Stimulated activated naive CD8-positive, alpha-beta T cell treated with anti-CD3 and anti-CD28 coated beads, Interleukin-15, amount 100 ng/mL, for 72 hours (primary cell): ENCODE measurements around the gene TBKBP1.

ENCODE experiments used
- ATAC-seq: fragments of 150-1000 bp; cut with Tn5 transposase; 2 replicates; pipeline ENCODE4 v1.10.0; 2021; ENCODE audit warnings: mild to moderate bottlenecking, moderate library complexity
- DNase-seq, 2 donors: peaks; one replicate each; pipeline ENCODE4 v3.0.0; 2021 to 2022
- H3K27ac Mint-ChIP-seq, 2 donors: one replicate each; pipeline ENCODE4 v1.8.0; 2022; ENCODE audit warnings: mild to moderate bottlenecking in 2 of 2, mixed read lengths in 2 of 2, moderate library complexity in 2 of 2
- H3K27me3 Mint-ChIP-seq: one replicate; pipeline ENCODE4 v1.8.0; 2022; ENCODE audit warnings: mixed read lengths
- H3K4me1 Mint-ChIP-seq: one replicate; pipeline ENCODE4 v1.8.0; 2022; ENCODE audit warnings: mild to moderate bottlenecking, mixed read lengths
- H3K4me3 Mint-ChIP-seq, 2 donors: one replicate each; pipeline ENCODE4 v1.8.0; 2022; ENCODE audit warnings: mild to moderate bottlenecking in 2 of 2, mixed read lengths in 2 of 2, moderate library complexity in 1 of 2
- H3K9me3 Mint-ChIP-seq, 2 donors: one replicate each; pipeline ENCODE4 v1.8.0; 2022; ENCODE audit warnings: mixed read lengths in 2 of 2

TBKBP1 gene

DNA sequence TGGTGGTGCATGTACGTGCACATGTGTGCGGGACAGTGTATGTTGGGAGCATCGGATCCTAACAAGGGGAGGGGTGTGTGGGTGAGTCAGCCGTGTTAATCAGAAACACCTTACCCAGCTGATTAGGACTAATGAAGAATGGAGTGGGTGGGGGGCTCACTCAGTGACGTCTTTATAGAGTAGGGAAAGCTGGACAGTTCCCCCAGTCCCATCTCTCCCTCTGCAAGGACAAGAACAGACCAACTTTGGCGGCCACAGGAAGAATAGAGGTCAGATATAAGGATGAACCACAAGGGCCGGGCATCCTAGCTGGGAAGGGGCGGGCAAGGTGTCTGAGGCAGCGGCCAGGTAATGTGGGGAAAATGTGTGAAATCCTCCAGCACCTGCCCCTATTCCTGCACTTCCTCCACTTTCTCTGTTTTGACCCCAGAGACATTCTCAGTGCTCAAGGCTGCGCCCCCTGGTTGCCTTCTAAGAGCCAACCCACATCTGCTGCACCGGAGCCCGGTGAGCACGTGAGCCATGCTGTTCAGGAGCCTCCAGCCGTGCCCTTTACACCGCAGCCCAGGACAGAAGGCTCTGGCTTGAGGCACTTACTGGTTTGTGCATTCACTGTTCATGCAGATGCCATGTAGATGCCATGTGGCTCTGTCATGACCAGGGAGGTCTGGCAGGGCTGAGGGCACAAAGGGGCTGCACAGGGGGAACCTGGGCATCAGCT, 20.2 kb downstream of the TBKBP1 start:
- Mint-ChIP-seq H3K9me3 (no peaks in the 10 kb centered on the region), H3K4me3 (no peak overlapping the region), H3K27ac (no peak overlapping the region), H3K27me3 (no peaks in the 10 kb centered on the region), H3K4me1 (peaks cover 99% of the 10 kb centered on the region)
- no peak for ATAC-seq
- DNase-seq, result no peak

DNA sequence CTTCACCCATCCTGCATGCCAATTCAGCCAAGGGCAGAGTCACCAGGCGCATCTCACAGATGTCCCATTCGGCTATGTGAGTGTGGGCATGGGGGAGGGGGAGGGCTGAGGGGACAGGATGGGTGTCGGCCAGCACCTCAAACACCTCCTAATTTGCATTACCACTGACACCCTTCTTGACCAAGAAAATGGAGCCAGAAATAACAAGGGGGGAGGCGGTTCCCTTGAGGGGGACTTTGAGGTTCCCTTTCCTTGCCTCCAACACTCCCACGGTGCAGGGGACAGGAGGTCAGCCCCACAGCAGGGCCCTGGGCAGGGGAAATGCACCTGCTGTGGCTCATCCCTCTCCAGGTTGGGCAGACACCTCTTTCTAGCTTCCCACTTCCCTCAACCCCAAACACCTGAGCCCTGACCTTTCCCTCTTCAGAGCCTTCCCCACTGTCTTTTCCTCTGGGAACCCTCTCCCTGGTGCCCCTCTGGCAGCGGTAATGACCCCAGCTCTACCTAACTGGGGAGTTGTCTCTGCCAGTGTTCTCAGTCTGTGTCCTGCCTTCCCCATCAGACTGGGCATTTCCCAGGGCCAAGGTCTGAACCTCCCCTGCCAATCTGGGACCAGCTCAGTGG, 20.9 kb downstream of the TBKBP1 start:
- Mint-ChIP-seq H3K9me3 (no peaks in the 10 kb centered on the region), H3K4me1 (peaks cover 100% of the 10 kb centered on the region), H3K27me3 (no peaks in the 10 kb centered on the region), H3K4me3 (peak overlapping the region; percentile 27 to 28), H3K27ac (peak overlapping the region in 1 of 2 donors; percentile 40)
- no peak for DNase-seq
- ATAC-seq, result no peak

DNA sequence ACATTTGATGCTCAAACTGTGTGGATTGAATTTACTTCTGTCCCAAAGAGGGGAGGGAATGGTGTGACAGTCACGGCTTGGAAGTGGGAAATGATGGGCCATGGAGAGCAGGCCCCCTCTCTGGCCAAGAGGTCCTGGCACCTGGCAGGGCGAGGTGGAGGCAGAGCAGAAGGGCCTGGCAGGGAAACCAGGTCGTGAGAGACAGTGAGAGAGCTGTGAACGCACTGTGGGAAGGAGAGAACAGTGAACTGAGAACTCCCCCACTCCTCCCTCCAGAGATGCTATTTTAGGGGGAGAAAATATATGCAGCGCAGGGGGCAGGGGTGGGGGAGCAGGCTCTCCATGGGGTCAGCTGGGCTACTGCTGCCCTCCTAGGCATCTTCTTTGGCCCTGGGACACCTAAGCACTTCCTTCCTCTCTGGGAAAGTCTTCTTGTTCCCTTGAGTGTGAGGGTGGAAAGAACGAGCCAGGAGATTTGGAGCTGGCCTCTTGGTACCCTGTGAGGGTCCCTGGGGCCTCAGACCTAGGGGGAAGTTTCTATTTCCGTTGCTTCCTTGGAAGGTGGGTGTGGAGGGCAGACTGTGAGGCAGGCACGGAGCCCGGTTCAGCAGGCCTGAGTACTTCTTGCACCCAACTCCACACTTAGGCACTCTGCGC, 21.8 kb downstream of the TBKBP1 start:
- H3K4me3 Mint-ChIP-seq, result peak overlapping the region; percentile 1 to 53
- no peaks in the 10 kb centered on the region for H3K27me3 Mint-ChIP-seq
- no peaks in the 10 kb centered on the region for H3K9me3 Mint-ChIP-seq
- DNase-seq, result no peak
- peak overlapping the region; percentile 52 to 64 for H3K27ac Mint-ChIP-seq
- ATAC-seq, result no peak
- H3K4me1 Mint-ChIP-seq, result peaks cover 100% of the 10 kb centered on the region

DNA sequence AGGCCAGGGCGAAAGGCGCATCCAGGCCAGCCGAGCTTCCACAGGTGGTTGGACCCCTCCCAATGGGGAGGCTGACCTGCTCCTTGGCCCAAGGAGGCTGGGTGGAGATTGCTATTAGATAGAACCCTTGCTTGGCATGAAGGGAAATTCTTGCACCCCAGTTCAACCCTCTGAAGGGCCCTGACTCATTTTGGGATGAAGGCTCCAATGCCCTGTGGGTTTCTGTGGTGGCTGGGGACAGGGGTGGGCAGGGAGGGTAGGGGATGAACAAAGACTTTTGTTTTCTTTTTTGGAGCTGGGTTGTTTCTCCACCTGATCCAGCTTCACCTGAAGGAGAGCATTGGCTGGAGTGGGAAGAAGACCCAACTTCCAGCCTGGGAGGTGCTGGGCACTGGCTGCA, 22.4 kb downstream of the TBKBP1 start:
- H3K4me1 Mint-ChIP-seq, result peaks cover 100% of the 10 kb centered on the region
- ATAC-seq (no peak), DNase-seq (no peak)
- no peaks in the 10 kb centered on the region for H3K9me3 Mint-ChIP-seq
- H3K4me3 Mint-ChIP-seq, result peak overlapping the region; percentile 71 to 77
- no peaks in the 10 kb centered on the region for H3K27me3 Mint-ChIP-seq
- H3K27ac Mint-ChIP-seq, result peak overlapping the region in 1 of 2 donors; percentile 96

DNA sequence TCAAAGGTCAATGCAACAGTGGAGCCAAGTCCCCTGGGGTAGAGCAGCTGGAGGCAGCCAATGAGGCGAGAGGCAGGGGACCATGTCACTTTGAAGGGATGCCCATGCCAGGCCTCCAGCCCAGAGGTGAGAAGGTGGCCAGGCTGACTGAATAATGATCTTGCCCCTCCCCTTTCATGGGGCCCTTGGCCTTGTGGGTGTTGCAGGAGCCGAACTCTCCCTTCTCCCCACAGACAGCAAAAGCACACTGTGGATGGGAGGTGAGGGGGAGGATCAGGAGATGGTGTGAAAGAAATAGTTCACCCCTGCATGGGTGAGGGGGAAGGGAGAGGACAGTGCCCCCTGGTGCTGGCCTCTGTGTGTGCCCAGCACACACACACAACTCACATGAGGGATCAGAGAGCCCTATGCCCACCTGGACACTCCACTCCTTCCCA, 23.3 kb downstream of the TBKBP1 start:
- ATAC-seq (peak; percentile 16), DNase-seq (peak in 1 of 2 donors; percentile 75)
- Mint-ChIP-seq H3K27me3 (no peaks in the 10 kb centered on the region), H3K27ac (peak overlapping the region; percentile 96 to 98), H3K4me3 (peak overlapping the region; percentile 71 to 77), H3K4me1 (peaks cover 100% of the 10 kb centered on the region), H3K9me3 (no peaks in the 10 kb centered on the region)

DNA sequence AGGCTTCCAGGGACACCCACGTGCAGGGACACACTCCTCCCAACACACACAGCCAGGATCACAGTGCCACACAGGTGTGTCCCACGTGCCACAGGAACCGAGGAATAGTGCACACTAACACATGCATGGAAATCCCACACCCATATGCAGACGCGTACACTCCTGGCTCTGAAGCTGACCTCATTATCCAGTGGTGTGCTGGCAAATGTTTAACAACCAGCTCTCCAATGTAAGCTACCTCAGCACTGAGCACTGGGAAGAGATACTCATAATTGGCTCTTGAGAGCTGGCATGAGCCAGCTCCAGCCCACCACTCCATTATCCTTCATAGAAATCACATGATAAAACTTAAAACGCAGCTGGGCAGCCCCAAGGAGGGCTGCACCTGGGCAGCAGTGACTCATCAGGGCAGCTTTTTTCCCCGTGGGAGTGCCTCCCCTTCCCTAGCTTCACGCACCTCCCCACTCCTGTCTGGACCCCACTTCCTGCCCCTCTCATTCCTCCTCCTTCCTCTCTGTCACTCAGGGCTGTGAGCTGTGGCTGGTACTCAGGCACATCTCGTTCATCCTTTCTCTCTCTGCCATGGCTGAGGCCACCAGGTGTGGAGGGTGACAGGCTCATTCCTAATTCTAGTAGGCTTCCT, 24.1 kb downstream of the TBKBP1 start:
- ATAC-seq, result no peak

DNA sequence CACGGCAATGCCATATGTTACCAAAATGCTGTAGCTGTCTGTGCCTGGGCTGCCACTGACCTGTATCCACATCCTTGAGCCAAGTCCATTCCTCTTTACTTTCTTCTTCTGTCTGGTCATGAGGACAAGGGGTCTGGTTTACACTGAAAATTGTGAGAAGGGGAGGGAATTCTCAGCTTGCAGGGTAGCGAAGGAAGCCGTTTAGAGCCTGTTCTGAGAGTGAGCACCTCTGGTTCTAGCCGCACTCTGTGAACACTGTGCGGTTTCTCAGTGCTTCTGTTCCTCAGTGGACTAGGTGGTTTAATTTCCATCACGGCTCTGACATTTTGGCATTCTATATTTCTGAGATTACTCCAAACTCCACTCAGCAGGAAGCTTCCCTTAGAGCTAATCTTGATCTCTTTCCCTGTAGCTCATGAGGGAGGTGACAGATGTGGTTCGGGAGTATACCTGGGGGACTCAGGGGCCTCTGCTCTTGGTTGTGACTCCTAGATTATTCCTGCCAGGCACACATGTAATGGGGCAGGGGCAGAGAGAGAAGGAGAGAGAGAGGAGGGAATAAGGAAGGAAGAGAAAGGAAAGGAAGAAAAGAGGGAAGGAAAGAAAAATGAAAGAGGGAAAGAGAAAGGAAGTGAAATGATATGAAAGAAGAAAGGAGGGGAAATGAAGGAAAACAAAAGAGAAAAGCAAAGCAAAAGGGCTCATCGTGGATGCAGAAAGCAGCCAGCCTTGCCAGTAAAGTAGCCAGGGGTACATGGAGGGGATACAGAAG, 24.9 kb downstream of the TBKBP1 start:
- Mint-ChIP-seq H3K27ac (peak overlapping the region; percentile 96 to 98), H3K27me3 (no peaks in the 10 kb centered on the region), H3K4me3 (peak overlapping the region; percentile 71 to 77), H3K4me1 (peaks cover 100% of the 10 kb centered on the region), H3K9me3 (no peaks in the 10 kb centered on the region)
- DNase-seq (peak in 1 of 2 donors; percentile 26), ATAC-seq (no peak)

More for the DNA sequence above, 24.1 kb downstream of the TBKBP1 start:
- Mint-ChIP-seq H3K4me3 (peak overlapping the region; percentile 71 to 77), H3K27me3 (no peaks in the 10 kb centered on the region), H3K4me1 (peaks cover 100% of the 10 kb centered on the region), H3K27ac (peak overlapping the region; percentile 96 to 98), H3K9me3 (no peaks in the 10 kb centered on the region)
- DNase-seq, result peak in 1 of 2 donors; percentile 35

DNA sequence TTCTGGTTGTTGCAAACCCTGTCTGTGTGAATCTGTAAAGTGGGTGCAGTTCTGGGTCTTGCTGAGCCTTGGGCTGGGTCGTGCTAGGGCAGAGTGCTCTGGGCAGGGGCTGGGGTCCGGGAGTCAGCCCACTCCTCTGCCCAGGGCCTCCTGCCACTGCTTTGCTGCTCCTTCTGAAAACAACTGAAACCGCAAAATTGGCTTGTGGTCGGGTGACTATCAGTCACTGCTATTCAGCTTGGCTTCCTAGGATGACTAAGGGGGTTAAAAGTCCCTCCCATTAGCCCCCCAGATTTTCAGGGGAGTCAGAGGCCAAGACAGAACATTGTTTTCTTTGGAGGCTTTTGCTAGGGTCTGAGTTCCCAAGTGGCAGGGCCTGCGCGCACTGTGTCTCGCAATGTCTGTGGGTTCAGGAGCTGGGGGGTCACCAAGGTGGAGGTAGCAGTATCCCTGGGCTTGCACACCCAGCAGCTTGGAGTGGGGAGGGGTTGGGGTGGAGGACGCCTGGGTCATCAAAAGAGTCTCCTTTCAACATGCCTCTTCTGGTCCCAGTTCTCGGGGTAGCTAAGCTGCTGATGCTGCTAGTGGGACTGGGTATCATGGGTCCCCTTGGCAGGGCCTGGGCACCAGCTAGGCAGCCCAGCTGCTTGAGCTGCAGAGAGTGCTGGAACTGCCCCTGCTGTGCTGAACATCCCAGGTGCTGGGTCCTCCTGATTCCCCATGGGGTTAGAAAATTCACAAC, 25.6 kb downstream of the TBKBP1 start:
- Mint-ChIP-seq H3K27ac (peak overlapping the region; percentile 96 to 98), H3K9me3 (no peaks in the 10 kb centered on the region), H3K27me3 (no peaks in the 10 kb centered on the region), H3K4me3 (peak overlapping the region; percentile 71 to 77), H3K4me1 (peaks cover 100% of the 10 kb centered on the region)
- ATAC-seq (peak; percentile 56), DNase-seq (peak; percentile 82 to 88)

DNA sequence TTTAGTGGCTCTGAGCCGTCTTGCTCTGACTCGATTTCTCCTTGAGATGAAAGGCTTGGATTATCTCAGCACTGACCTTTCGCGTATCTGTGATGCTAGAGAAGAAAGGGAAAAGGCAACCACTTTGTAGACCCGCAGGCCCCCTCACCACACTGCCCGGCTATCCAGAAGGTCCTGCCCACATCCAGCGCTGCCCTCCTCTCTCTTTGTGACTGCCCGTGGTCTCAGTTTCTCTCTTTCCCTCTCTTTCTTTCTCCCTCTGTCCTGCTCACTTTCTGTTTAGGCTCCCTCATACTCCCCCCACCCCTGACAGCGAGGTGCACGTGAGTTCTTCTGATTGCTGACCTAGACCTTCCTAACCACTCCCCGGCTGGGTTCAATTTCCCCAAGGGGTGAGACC, 26.2 kb downstream of the TBKBP1 start:
- Mint-ChIP-seq H3K9me3 (no peaks in the 10 kb centered on the region), H3K4me3 (peak overlapping the region; percentile 71 to 77), H3K27ac (peak overlapping the region; percentile 96 to 98), H3K4me1 (peaks cover 100% of the 10 kb centered on the region), H3K27me3 (no peaks in the 10 kb centered on the region)
- ATAC-seq (no peak), DNase-seq (no peak)

DNA sequence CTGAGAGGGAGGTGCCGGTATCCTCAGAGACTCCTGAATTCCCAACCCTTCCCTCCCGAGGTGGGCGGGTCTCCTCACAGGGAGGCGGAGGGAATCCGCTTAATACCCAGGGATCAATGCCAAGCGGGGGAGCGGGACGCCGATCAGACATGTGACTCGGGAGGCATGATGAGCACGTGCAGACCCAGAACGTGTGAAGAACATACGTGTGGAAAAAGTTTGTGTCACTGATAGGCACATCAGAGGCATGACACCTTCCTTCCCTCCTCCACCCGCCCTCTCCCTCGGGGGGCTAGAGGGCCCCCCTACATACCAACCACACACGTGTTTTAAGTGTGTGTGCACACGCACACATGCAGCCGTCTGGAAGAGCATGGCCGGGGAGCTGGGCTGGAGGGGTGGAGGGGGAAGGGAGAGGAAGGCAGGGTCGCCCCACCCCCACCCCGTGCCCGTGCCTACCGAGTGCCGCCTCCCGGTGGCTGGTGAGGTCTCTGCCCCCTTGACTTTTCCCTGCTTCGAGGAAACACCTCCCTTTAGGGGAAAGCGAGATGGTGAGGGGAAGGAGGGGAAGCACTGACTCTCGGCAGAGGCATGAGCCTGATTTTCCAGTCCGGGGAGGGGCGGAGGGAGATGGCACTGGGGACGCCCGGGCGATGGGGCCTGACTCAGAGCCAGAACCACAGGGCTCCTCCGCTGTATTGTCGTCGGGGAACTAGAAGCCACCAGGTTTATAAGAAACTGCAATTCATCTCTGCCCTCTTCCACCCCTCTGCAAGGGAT, 27.0 kb downstream of the TBKBP1 start:
- peak; percentile 93 to 99 for DNase-seq

DNA sequence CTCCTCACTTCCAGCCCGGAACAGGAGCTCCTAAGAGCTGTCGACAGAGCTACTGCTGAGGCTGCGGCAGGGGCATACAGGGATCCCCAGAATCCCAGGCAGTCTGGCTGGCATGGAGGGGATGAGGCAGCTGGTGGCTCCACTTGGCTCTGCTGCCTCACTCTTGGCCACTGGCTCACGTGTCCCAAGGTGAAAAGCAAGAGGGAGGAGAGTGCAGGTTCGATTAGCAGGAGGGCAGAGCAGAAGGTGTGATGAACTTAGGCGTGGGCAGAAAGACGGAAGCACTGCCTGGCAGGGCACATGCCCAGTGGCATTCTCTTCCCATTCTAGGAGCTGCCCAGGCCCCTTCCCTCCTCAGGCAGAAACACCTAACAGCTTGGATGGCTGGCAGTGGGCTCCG, 27.8 kb downstream of the TBKBP1 start:
- no peak for DNase-seq
- no peaks in the 10 kb centered on the region for H3K9me3 Mint-ChIP-seq
- no peaks in the 10 kb centered on the region for H3K27me3 Mint-ChIP-seq
- H3K4me3 Mint-ChIP-seq, result peak overlapping the region; percentile 71 to 77
- no peak for ATAC-seq
- peak overlapping the region; percentile 96 to 98 for H3K27ac Mint-ChIP-seq
- H3K4me1 Mint-ChIP-seq, result peaks cover 100% of the 10 kb centered on the region

More for the DNA sequence above, 27.0 kb downstream of the TBKBP1 start:
- H3K9me3 Mint-ChIP-seq, result no peaks in the 10 kb centered on the region
- peaks cover 100% of the 10 kb centered on the region for H3K4me1 Mint-ChIP-seq
- no peaks in the 10 kb centered on the region for H3K27me3 Mint-ChIP-seq
- peak overlapping the region; percentile 96 to 98 for H3K27ac Mint-ChIP-seq
- ATAC-seq, result peak; percentile 80
- peak overlapping the region; percentile 71 to 77 for H3K4me3 Mint-ChIP-seq

DNA sequence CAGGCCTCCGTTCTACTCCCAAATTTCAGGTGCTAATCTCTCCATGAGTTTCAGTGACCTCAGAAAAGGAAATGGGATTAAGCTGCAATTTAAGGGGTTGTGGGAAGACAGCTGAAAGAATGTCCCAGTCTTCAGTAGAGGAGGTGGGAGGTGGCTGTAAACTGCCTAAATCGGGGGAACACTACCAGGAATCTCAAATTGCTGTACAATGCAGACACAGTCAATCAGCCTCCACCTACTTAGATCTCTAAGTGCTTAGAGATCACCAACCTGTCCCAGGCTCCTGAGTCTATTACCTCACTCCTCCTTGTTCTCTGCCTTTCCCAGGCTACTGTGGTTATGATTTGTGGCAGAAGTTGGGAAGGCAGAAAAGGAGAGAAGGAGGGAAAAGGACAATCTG, 30.7 kb downstream of the TBKBP1 start:
- ATAC-seq, result no peak
- Mint-ChIP-seq H3K27ac (peak overlapping the region; percentile 14 to 74), H3K27me3 (no peaks in the 10 kb centered on the region), H3K4me1 (peaks cover 100% of the 10 kb centered on the region), H3K9me3 (no peaks in the 10 kb centered on the region), H3K4me3 (peak overlapping the region in 1 of 2 donors; percentile 19)
- DNase-seq, result no peak

DNA sequence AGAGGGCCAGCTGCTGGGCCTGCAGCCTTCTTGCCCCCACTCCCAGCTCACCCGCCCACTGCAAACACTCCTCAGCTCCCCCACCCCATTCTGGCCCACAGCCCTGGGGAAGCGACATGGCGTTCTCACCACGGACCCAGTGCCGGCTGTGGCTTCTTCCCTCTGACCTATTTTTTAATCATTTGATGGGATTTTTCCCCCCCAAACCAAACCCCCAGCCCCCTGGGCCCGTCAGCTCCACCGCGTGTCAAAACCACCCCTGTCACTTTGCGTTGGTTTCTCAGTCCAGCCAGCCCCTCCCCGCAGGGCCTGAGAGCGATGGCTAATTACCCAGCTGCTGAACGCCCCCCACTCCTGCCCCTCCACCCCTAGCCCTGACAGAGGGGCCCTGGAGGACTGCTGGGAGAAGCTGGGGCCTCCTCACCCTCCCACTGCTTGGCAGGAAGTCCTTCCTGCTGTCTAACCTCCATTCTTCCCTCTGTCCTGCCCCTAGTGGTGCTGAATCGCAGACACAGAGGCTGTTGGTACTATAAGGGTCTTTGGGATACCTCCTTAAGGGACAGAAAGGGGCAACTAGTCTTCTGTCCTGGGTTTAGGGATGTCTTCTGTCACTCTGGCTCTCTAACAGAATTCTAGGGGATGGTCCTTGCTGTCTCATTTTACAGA, 31.6 kb downstream of the TBKBP1 start:
- Mint-ChIP-seq H3K9me3 (no peaks in the 10 kb centered on the region), H3K4me1 (peaks cover 100% of the 10 kb centered on the region), H3K27ac (peak overlapping the region; percentile 69 to 83), H3K27me3 (no peaks in the 10 kb centered on the region), H3K4me3 (peak overlapping the region; percentile 5 to 45)
- DNase-seq (peak in 1 of 2 donors; percentile 28), ATAC-seq (no peak)
